ENCODE results near the gene TBC1D24. TPM values are rescaled to one million over a fixed set of nuclear protein-coding genes. Genes with fewer than 3 reads are reported as not detected.
A peak's percentile ranks its signal among the peaks of the same experiment; 100 is the strongest.
"Not testable (repeated sequence)": the region's sequence is repeated elsewhere in the genome, so short reads cannot be mapped to it uniquely, and the experiment has no call there.

The TBC1D24 gene
- total and polyA plus RNA-seq, 11 donors = 4.0 to 19.2 (median 11.6) TPM

GRCh38 chr16:2535625-2536013, 60.7 kb downstream of the TBC1D24 start:
- peak overlapping the region in 3 of 12 donors; percentile 24 to 93 (median 45) for H3K27ac ChIP-seq
- H3K9me3 ChIP-seq = no peaks in the 10 kb centered on the region
- H3K27me3 ChIP-seq = no peaks in the 10 kb centered on the region
- no peak for ATAC-seq
- DNase-seq = peak in 2 of 5 donors; percentile 28 to 54
- H3K4me1 ChIP-seq = peaks cover 4 to 65% (median 35%) of the 10 kb centered on the region in 12 donors
- WGBS, 4 donors = 69 to 81% (median 77%) methylated on average over 9 of the region's 9 CpGs
- no peak overlapping the region for H3K4me3 ChIP-seq
- intact Hi-C loops (cut with DNase I) = loop anchor here in 1 of 10 donors (2.0 kb wide), 1 partner anchor 17 kb away; no protein-coding TSS in a partner anchor
- H3K36me3 ChIP-seq = peaks cover 0 to 4% (median 0%) of the 10 kb centered on the region in 9 donors
- TF ChIP-seq POLR2A (IDR thresholded peaks at IDR 0.05) (no peak), CTCF (IDR thresholded peaks at IDR 0.05) (no peak)

- WGBS, 4 donors = 0 to 1% (median 1%) methylated on average over 14 to 126 of the region's 126 CpGs
- intact Hi-C loops (cut with DNase I) = loop anchor here in 1 of 10 donors (1.0 to 2.0 kb wide), 2 partner anchors 19 to 23 kb away; no protein-coding TSS in a partner anchor
- DNase-seq = peak; percentile 95 to 98 (median 96)
- H3K27me3 ChIP-seq = no peaks in the 10 kb centered on the region
- peak; percentile 90 to 96 (median 94) for ATAC-seq
- peak within 1 kb of the TSS; percentile 70 to 95 (median 91) for H3K27ac ChIP-seq
- H3K4me1 ChIP-seq = peaks cover 4 to 61% (median 36%) of the 10 kb centered on the region in 12 donors
- peak within 1 kb of the TSS; percentile 64 to 93 (median 79) for H3K4me3 ChIP-seq
- TF ChIP-seq POLR2A (IDR thresholded peaks at IDR 0.05) (peak in 1 of 2 donors; percentile 50), CTCF (IDR thresholded peaks at IDR 0.05) (no peak)
- H3K9me3 ChIP-seq = no peaks in the 10 kb centered on the region
- H3K36me3 ChIP-seq = peaks cover 0 to 8% (median 0%) of the 10 kb centered on the region in 9 donors
These were observed 62.8 kb downstream of the TBC1D24 start, which contains the start of gene PDPK1 for GRCh38 chr16:2537451-2538379. PDPK1 (plus strand) TSS chr16:2538021; CDS start chr16:2538113, 92 bp downstream.

GRCh38 chr16:2539192-2539844, 64.4 kb downstream of the TBC1D24 start:
- H3K4me3 ChIP-seq = peak overlapping the region in 8 of 12 donors; percentile 53 to 85 (median 76)
- H3K4me1 ChIP-seq = peaks cover 4 to 49% (median 34%) of the 10 kb centered on the region in 12 donors
- H3K36me3 ChIP-seq; intact Hi-C loops (cut with DNase I); ATAC-seq; H3K9me3 ChIP-seq; H3K27me3 ChIP-seq: not testable (repeated sequence)
- peak overlapping the region in 1 of 12 donors; percentile 19 for H3K27ac ChIP-seq
- DNase-seq = peak in 2 of 5 donors; percentile 9 to 22
- WGBS, 4 donors = 82 to 88% (median 86%) methylated on average over 24 of the region's 24 CpGs

GRCh38 chr16:2539845-2540458, 65.0 kb downstream of the TBC1D24 start:
- H3K36me3 ChIP-seq; H3K9me3 ChIP-seq; ATAC-seq; H3K27me3 ChIP-seq; H3K27ac ChIP-seq; intact Hi-C loops (cut with DNase I): not testable (repeated sequence)
- Histone ChIP-seq H3K4me1 (peaks cover 4 to 49% (median 34%) of the 10 kb centered on the region in 12 donors), H3K4me3 (peak overlapping the region in 1 of 12 donors; percentile 74)
- DNase-seq = peak in 3 of 5 donors; percentile 32 to 47 (median 38)
- 45 to 55% (median 51%) methylated on average over 10 to 14 of the region's 14 CpGs for WGBS, 4 donors
- TF ChIP-seq CTCF (IDR thresholded peaks at IDR 0.05) = peak in 11 of 12 donors; percentile 19 to 56 (median 37)

GRCh38 chr16:2540912-2541311, 66.0 kb downstream of the TBC1D24 start:
- WGBS, 4 donors = 62 to 75% (median 68%) methylated on average over 3 to 4 of the region's 4 CpGs
- ATAC-seq; H3K36me3 ChIP-seq; DNase-seq; H3K4me3 ChIP-seq; H3K27ac ChIP-seq; intact Hi-C loops (cut with DNase I); H3K9me3 ChIP-seq; H3K27me3 ChIP-seq: not testable (repeated sequence)
- H3K4me1 ChIP-seq = peaks cover 4 to 51% (median 35%) of the 10 kb centered on the region in 12 donors

GRCh38 chr16:2541409-2541808, 66.5 kb downstream of the TBC1D24 start:
- peaks cover 4 to 56% (median 34%) of the 10 kb centered on the region in 12 donors for H3K4me1 ChIP-seq
- not testable (repeated sequence) for DNase-seq

GRCh38 chr16:2543771-2544170, 68.8 kb downstream of the TBC1D24 start:
- ATAC-seq; H3K27ac ChIP-seq; H3K36me3 ChIP-seq; H3K4me3 ChIP-seq; DNase-seq; intact Hi-C loops (cut with DNase I); H3K27me3 ChIP-seq; H3K9me3 ChIP-seq: not testable (repeated sequence)
- H3K4me1 ChIP-seq = peaks cover 4 to 46% (median 26%) of the 10 kb centered on the region in 12 donors
- 84 to 90% (median 88%) methylated on average over 14 of the region's 14 CpGs for WGBS, 4 donors

More at GRCh38 chr16:2541409-2541808, 66.5 kb downstream of the TBC1D24 start:
- WGBS, 4 donors = 47 to 61% (median 55%) methylated on average over 4 to 6 of the region's 6 CpGs
- H3K4me3 ChIP-seq; H3K27ac ChIP-seq; intact Hi-C loops (cut with DNase I); H3K36me3 ChIP-seq; ATAC-seq; H3K9me3 ChIP-seq; H3K27me3 ChIP-seq: not testable (repeated sequence)

Data from heart left ventricle (tissue), 16 donors.